OCI-LY7 (cell line): ENCODE data around the gene KCNT1. TPM values are rescaled to one million over a fixed set of nuclear protein-coding genes. Genes with fewer than 3 reads are reported as not detected.

Source experiments
- BruUV-seq: library from RNA; stranded (reverse); fragments of 400-500 nt; replicated peaks from 2 replicates; lab custom pipeline; 2021; lab: Mats Ljungman, UMichigan
- CTCF ChIA-PET: fragments of 300-600 bp; sonication (Branson Sonifier 250); formaldehyde crosslinking; loops from one replicate; lab custom pipeline; 2022; ENCODE audit warnings: antibody characterized with exemption; ENCODE audit not compliant: unreplicated experiment; lab: Charles Lee
- POLR2A ChIA-PET: fragments of 300-600 bp; sonication (Branson Sonifier 250); formaldehyde crosslinking; loops from one replicate; lab custom pipeline; 2022; ENCODE audit warnings: antibody characterized with exemption; lab: Charles Lee
- DNase-seq: peaks from one replicate; pipeline ENCODE4 v3.0.0-alpha.2; 2015; ENCODE audit warnings: low spot score
- H2AFZ ChIP-seq: fragments of 200-600 bp; sonication (generic), shearing (Covaris generic); 2 replicates; pipeline ENCODE4 v1.6.1; 2014; ENCODE audit warnings: mild to moderate bottlenecking, antibody characterized with exemption, low read length, moderate library complexity
- H3K27ac ChIP-seq: fragments of 200-600 bp; sonication (generic); 2 replicates; pipeline ENCODE4 v1.5.1; 2014; ENCODE audit warnings: mixed run types, low read depth, mild to moderate bottlenecking, moderate library complexity, low read length, inconsistent platforms; ENCODE audit not compliant: poor library complexity, severe bottlenecking
- H3K36me3 ChIP-seq: fragments of 200-600 bp; sonication (generic); 2 replicates; pipeline ENCODE4 v1.6.1; 2014; ENCODE audit warnings: mild to moderate bottlenecking, antibody characterized with exemption, low read length, moderate library complexity, mixed read lengths; ENCODE audit not compliant: insufficient read depth
- H3K4me1 ChIP-seq: fragments of 200-600 bp; sonication (generic); 2 replicates; pipeline ENCODE4 v1.5.1; 2014; ENCODE audit warnings: mild to moderate bottlenecking, low read length; ENCODE audit not compliant: insufficient read depth, poor library complexity, severe bottlenecking
- H3K4me2 ChIP-seq: fragments of 200-600 bp; sonication (generic); 2 replicates; pipeline ENCODE4 v1.6.1; 2014; ENCODE audit warnings: mild to moderate bottlenecking, low read length
- H3K4me3 ChIP-seq: fragments of 200-600 bp; sonication (generic); 2 replicates; pipeline ENCODE4 v1.5.1; 2014; ENCODE audit warnings: mild to moderate bottlenecking, low read depth, low read length; ENCODE audit not compliant: poor library complexity, severe bottlenecking
- H3K79me2 ChIP-seq: fragments of 200-600 bp; sonication (generic); 2 replicates; pipeline ENCODE4 v1.6.1; 2016; ENCODE audit warnings: low read depth, mild to moderate bottlenecking, low read length, moderate library complexity, mixed read lengths; ENCODE audit not compliant: insufficient read depth
- H3K9me2 ChIP-seq: fragments of 200-600 bp; sonication (generic); 2 replicates; pipeline ENCODE4 v1.6.1; 2016; ENCODE audit warnings: mild to moderate bottlenecking, low read length, mixed read lengths; ENCODE audit not compliant: insufficient read depth
- H3K9me3 ChIP-seq: fragments of 200-600 bp; sonication (generic); 2 replicates; pipeline ENCODE4 v1.6.1; 2014; ENCODE audit warnings: mild to moderate bottlenecking, mixed run types, low read length, mixed read lengths
- H4K20me1 ChIP-seq: fragments of 200-600 bp; sonication (generic); 2 replicates; pipeline ENCODE4 v1.6.1; 2014; ENCODE audit warnings: mild to moderate bottlenecking, antibody characterized with exemption, low read length, moderate library complexity, mixed read lengths; ENCODE audit not compliant: insufficient read depth
- CTCF ChIP-seq: fragments of 200-600 bp; sonication (generic); conservative IDR thresholded peaks from 2 replicates; pipeline ENCODE4 v1.5.1; 2014; ENCODE audit warnings: mild to moderate bottlenecking, antibody characterized with exemption, low read length, moderate library complexity, mixed read lengths
- EZH2phosphoT487 ChIP-seq: fragments of 200-600 bp; sonication (generic); IDR thresholded peaks from 2 replicates; pipeline ENCODE4 v1.6.1; 2018; ENCODE audit warnings: low read depth, borderline replicate concordance, mild to moderate bottlenecking, mixed run types, antibody characterized with exemption, low read length, moderate library complexity, mixed read lengths
- intact Hi-C: fragments of 100-400 bp; cut with micrococcal nuclease; formaldehyde crosslinking; loops from one replicate; pipeline ENCODE4 v1.10.0; 2022; ENCODE audit not compliant: unreplicated experiment
- total RNA-seq, 2 experiments: library from RNA; depleted of rRNA in 1 of 2; stranded (reverse); fragments of >200 nt in 1 of 2; shearing (Covaris generic) in 1 of 2; gene quantifications; 2 replicates each; pipeline ENCODE4 v1.2.3, GENCODE V29; 2014 to 2022

KCNT1 gene
- total RNA-seq, 2 experiments from 2014 or later, result not detected

GRCh38 chr9:135801070-135801469, 99.1 kb downstream of the KCNT1 start:
- intact Hi-C loops, result no loop called here
- Histone ChIP-seq H3K4me1 (no peaks in the 10 kb centered on the region), H3K79me2 (no peaks in the 10 kb centered on the region), H3K4me2 (no peak overlapping the region), H3K4me3 (no peak overlapping the region), H3K9me2 (no peaks in the 10 kb centered on the region), H2AFZ (no peak overlapping the region), H3K9me3 (no peaks in the 10 kb centered on the region), H3K36me3 (no peaks in the 10 kb centered on the region), H4K20me1 (no peaks in the 10 kb centered on the region), H3K27ac (no peak overlapping the region)
- ChIA-PET CTCF (interaction anchor here (0.6 kb wide), 1 partner anchor 9 kb away, joined by 5 read pairs; no protein-coding TSS in a partner anchor), POLR2A (no interaction called here)
- TF ChIP-seq CTCF (no peak), EZH2phosphoT487 (no peak)
- DNase-seq, result no peak
- BruUV-seq, result no TSS peak

DNA sequence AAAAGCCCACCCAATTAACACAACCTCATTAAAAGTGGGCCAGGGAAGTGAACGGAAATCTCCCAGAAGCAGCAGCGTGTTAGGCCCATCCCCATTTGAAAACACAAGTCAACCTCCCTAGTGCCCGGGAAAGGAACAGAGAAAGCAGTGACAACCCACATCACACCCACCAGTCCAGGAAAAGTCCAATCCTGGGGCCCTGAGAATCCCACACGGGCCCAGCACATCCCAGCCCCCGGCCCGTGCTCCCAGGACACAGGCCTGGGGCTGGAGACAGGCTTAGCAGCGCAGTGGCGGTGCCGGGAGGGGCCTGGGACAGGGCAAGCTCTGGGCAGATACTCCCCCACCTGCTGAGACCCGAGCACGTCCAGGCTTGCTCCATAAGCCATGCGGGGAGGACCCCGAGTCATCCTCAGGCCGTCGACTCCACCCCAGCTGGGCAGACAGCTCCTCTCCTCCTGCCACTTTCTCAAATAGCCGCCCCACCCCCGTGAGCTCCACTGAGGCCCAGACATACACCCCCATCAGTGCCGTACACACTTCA, 101.0 kb downstream of the KCNT1 start:
- no peak overlapping the region for H3K27ac ChIP-seq
- DNase-seq, result no peak
- POLR2A ChIA-PET, result no interaction called here
- intact Hi-C loops, result no loop called here
- H2AFZ ChIP-seq, result no peak overlapping the region
- H4K20me1 ChIP-seq, result no peaks in the 10 kb centered on the region
- no peaks in the 10 kb centered on the region for H3K4me1 ChIP-seq
- no peaks in the 10 kb centered on the region for H3K9me2 ChIP-seq
- CTCF ChIA-PET, result no interaction called here
- TF ChIP-seq EZH2phosphoT487 (no peak), CTCF (no peak)
- no peak overlapping the region for H3K4me3 ChIP-seq
- H3K9me3 ChIP-seq, result no peaks in the 10 kb centered on the region
- no peak overlapping the region for H3K4me2 ChIP-seq
- no TSS peak for BruUV-seq
- H3K36me3 ChIP-seq, result no peaks in the 10 kb centered on the region
- no peaks in the 10 kb centered on the region for H3K79me2 ChIP-seq

GRCh38 chr9:135803441-135803840, 101.5 kb downstream of the KCNT1 start:
- Histone ChIP-seq H2AFZ (no peak overlapping the region), H3K9me3 (no peaks in the 10 kb centered on the region), H3K79me2 (no peaks in the 10 kb centered on the region), H3K27ac (no peak overlapping the region), H3K4me1 (no peaks in the 10 kb centered on the region), H4K20me1 (no peaks in the 10 kb centered on the region), H3K4me2 (no peak overlapping the region), H3K9me2 (no peaks in the 10 kb centered on the region), H3K4me3 (no peak overlapping the region), H3K36me3 (no peaks in the 10 kb centered on the region)
- TF ChIP-seq CTCF (no peak), EZH2phosphoT487 (no peak)
- DNase-seq, result no peak
- ChIA-PET CTCF (no interaction called here), POLR2A (no interaction called here)
- no TSS peak for BruUV-seq
- intact Hi-C loops, result no loop called here
